ENCODE data around the gene NTN3.

Gene NTN3

GRCh38 chr16:2512735-2513404, 41.8 kb downstream of the NTN3 start:
- Histone ChIP-seq H3K4me1 (ENCODE audit: insufficient read depth, low read length) (peaks cover 42% of the 10 kb centered on the region), H2AFZ (ENCODE audit: low read depth, low read length) (peak overlapping the region; percentile 64)
- peak; percentile 57 for DNase-seq

GRCh38 chr16:2513405-2514332, 42.6 kb downstream of the NTN3 start, which contains the start of gene ATP6V0C:
Gene ATP6V0C (plus strand): TSS chr16:2513952. CDS start chr16:2514104, 152 bp downstream.
- Histone ChIP-seq H2AFZ (ENCODE audit: low read depth, low read length) (peak within 1 kb of the TSS; percentile 71), H3K4me2 (ENCODE audit: insufficient read depth, low read length) (peak within 1 kb of the TSS; percentile 80), H3K4me3 (ENCODE audit: low read depth in 1 of 2, low read length in 2 of 2) (peak within 1 kb of the TSS; percentile 67 to 92; a peak in 3 of 4 replicates), H3K9me3 (ENCODE audit: insufficient read depth, low read length, severe bottlenecking) (no peaks in the 10 kb centered on the region), H3K27ac (ENCODE audit: low read length) (peak within 1 kb of the TSS; percentile 89), H3K9ac (ENCODE audit: low read depth, low read length) (peak within 1 kb of the TSS; percentile 95), H3K4me1 (ENCODE audit: insufficient read depth, low read length) (peaks cover 50% of the 10 kb centered on the region), H3K79me2 (ENCODE audit: insufficient read depth, low read length) (peaks cover 49% of the 10 kb centered on the region), H3K36me3 (ENCODE audit: insufficient read depth, low read length) (peaks cover 14% of the 10 kb centered on the region), H3K27me3 (ENCODE audit: insufficient read depth, low read length, poor library complexity) (no peaks in the 10 kb centered on the region), H4K20me1 (ENCODE audit: insufficient read depth, low read length) (peaks cover 43% of the 10 kb centered on the region)
- DNase-seq (peak; percentile 92), ATAC-seq (ENCODE audit: insufficient read depth, low read depth) (peak; percentile 89)
- TF ChIP-seq EZH2 (IDR thresholded peaks at IDR 0.05; ENCODE audit: borderline replicate concordance, low read depth, low read length, severe bottlenecking) (no peak), CTCF (IDR thresholded peaks at IDR 0.05; ENCODE audit: borderline replicate concordance, extremely low read depth, low read length, poor library complexity, severe bottlenecking) (no peak)

More at GRCh38 chr16:2512735-2513404, 41.8 kb downstream of the NTN3 start:
- peaks cover 35% of the 10 kb centered on the region for H4K20me1 ChIP-seq (ENCODE audit: insufficient read depth, low read length)
- ATAC-seq (ENCODE audit: insufficient read depth, low read depth) = peak; percentile 23
- H3K4me2 ChIP-seq (ENCODE audit: insufficient read depth, low read length) = peak overlapping the region; percentile 80
- H3K79me2 ChIP-seq (ENCODE audit: insufficient read depth, low read length) = peaks cover 41% of the 10 kb centered on the region
- peak overlapping the region; percentile 89 for H3K27ac ChIP-seq (ENCODE audit: low read length)
- H3K9me3 ChIP-seq (ENCODE audit: insufficient read depth, low read length, severe bottlenecking) = no peaks in the 10 kb centered on the region
- TF ChIP-seq EZH2 (IDR thresholded peaks at IDR 0.05; ENCODE audit: borderline replicate concordance, low read depth, low read length, severe bottlenecking) (no peak), CTCF (IDR thresholded peaks at IDR 0.05; ENCODE audit: borderline replicate concordance, extremely low read depth, low read length, poor library complexity, severe bottlenecking) (peak; percentile 52)
- no peaks in the 10 kb centered on the region for H3K27me3 ChIP-seq (ENCODE audit: insufficient read depth, low read length, poor library complexity)
- peak overlapping the region in 1 of 2 experiments; percentile 92; a peak in 2 of 4 replicates for H3K4me3 ChIP-seq (ENCODE audit: low read depth in 1 of 2, low read length in 2 of 2)
- H3K9ac ChIP-seq (ENCODE audit: low read depth, low read length) = peak overlapping the region; percentile 95
- peaks cover 13% of the 10 kb centered on the region for H3K36me3 ChIP-seq (ENCODE audit: insufficient read depth, low read length)

DNA sequence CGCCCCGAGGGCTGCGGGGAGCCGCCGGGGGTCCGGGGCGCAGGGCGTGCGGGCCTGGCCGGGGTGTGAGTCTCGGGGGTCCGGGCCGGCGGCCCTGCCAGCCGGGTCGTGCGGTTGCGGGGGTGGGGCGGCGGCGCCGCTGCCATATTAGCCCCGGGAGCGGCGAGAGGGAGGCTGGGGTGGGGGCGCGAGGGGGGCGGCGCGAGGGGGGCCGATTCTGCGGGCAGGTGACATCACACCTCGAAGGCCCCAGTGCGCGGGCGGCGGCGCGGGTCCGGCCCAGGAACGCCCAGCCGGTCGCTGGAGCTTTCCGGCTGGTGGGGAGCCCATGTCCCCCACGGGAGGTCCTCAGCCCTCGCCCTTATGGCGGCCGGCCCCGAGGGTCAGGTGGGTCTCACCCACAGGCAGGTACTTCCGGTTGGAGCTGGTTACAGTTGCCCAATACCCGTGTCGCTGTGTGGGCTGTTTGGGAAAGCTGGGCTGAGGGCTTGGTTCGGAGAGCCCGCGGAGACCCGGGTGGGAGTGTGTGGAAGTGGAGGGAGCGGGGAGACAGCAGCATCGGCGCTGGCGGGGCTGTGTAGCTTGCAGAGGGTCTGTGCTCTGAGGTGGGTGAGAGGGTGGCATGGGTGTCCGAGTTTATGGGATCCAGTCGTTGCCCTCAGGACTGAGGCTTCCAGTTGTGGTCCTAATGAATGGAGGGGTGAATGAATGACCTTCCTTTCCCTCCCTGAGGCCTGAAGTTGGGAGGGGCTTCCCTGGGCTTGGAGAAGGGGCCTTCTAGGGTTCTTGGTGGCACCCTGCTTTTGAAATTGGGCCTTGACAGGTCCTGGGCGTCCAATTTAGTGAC, 43.5 kb downstream of the NTN3 start:
- Histone ChIP-seq H3K9me3 (ENCODE audit: insufficient read depth, low read length, severe bottlenecking) (no peaks in the 10 kb centered on the region), H3K4me1 (ENCODE audit: insufficient read depth, low read length) (peaks cover 59% of the 10 kb centered on the region), H3K27me3 (ENCODE audit: insufficient read depth, low read length, poor library complexity) (no peaks in the 10 kb centered on the region), H3K27ac (ENCODE audit: low read length) (peak overlapping the region; percentile 89), H3K79me2 (ENCODE audit: insufficient read depth, low read length) (peaks cover 58% of the 10 kb centered on the region), H3K4me2 (ENCODE audit: insufficient read depth, low read length) (peak overlapping the region; percentile 80), H3K9ac (ENCODE audit: low read depth, low read length) (peak overlapping the region; percentile 95), H4K20me1 (ENCODE audit: insufficient read depth, low read length) (peaks cover 52% of the 10 kb centered on the region), H3K36me3 (ENCODE audit: insufficient read depth, low read length) (peaks cover 23% of the 10 kb centered on the region), H3K4me3 (ENCODE audit: low read depth in 1 of 2, low read length in 2 of 2) (peak overlapping the region; percentile 67 to 92; a peak in 3 of 4 replicates), H2AFZ (ENCODE audit: low read depth, low read length) (peak overlapping the region; percentile 71)
- DNase-seq (peak; percentile 32), ATAC-seq (ENCODE audit: insufficient read depth, low read depth) (no peak)
- TF ChIP-seq CTCF (IDR thresholded peaks at IDR 0.05; ENCODE audit: borderline replicate concordance, extremely low read depth, low read length, poor library complexity, severe bottlenecking) (no peak), EZH2 (IDR thresholded peaks at IDR 0.05; ENCODE audit: borderline replicate concordance, low read depth, low read length, severe bottlenecking) (no peak)
